CD4-positive, alpha-beta T cell treated with Interleukin-6 for 4 hours (primary cell): ENCODE data around the gene DISP2.

Source experiments
- DNase-seq: peaks from one replicate; pipeline ENCODE4 v3.0.0-alpha.2; 2020; ENCODE audit warnings: mixed read lengths

DISP2 gene

DNA sequence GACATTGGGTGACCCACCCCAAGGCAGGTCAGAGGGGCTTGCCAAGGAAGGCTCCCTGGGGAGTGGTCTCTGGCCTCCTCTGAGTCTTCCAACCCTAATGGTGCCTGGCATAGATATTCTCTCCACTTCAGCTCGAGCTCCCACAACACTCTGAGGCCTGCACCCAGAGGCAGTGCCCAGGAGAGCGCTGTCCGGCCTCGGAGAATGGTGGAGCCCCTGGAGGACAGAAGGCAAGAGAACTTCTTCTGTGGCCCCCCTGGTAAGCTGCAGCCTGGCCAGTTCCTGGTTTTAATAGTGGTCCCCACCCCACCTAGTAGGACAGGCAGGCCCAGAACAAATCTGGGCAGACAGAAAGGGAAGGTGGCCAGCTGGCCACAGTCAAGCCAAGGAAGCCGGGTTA is 7.0 kb downstream of the DISP2 start:
- no peak for DNase-seq

DNA sequence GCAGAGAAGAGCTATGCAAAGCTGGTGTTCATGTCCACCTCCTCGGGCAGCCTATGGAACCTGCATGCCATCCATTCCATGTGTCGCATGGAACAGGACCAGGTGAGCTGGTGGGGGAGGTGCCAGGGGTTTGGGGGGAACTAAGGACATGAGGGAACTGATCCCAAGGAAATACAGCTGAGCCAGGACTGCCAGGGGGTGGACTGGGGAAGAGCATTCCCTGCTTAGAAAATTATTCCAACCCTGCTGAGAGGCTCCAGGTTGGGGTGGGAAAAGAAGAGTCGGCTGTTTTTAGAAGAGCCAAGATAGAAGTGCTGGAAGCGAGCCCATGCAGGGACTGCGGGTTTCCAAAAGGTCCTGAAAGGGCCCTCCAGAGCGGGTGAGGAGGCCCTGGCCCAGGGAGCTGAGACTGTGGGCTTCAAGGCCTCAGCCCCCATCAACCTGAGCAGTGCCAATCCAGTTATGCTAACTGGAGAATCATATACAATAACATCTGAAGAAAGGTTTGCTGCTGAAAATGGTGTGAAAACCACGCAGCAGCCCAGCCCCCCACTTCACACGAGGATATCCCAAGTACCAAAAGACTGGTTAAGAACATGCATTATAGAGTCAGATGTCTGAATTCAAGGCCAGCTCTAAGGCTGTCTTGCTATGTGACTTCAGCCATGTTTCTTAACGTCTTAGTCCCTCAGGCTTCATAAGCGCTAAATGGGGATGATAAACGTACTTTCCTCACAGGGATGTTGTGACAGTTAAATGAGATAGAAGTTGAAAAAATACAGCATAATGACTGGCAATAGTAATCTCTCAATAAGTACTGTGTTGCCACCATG is 7.8 kb downstream of the DISP2 start:
- no peak for DNase-seq

DNA sequence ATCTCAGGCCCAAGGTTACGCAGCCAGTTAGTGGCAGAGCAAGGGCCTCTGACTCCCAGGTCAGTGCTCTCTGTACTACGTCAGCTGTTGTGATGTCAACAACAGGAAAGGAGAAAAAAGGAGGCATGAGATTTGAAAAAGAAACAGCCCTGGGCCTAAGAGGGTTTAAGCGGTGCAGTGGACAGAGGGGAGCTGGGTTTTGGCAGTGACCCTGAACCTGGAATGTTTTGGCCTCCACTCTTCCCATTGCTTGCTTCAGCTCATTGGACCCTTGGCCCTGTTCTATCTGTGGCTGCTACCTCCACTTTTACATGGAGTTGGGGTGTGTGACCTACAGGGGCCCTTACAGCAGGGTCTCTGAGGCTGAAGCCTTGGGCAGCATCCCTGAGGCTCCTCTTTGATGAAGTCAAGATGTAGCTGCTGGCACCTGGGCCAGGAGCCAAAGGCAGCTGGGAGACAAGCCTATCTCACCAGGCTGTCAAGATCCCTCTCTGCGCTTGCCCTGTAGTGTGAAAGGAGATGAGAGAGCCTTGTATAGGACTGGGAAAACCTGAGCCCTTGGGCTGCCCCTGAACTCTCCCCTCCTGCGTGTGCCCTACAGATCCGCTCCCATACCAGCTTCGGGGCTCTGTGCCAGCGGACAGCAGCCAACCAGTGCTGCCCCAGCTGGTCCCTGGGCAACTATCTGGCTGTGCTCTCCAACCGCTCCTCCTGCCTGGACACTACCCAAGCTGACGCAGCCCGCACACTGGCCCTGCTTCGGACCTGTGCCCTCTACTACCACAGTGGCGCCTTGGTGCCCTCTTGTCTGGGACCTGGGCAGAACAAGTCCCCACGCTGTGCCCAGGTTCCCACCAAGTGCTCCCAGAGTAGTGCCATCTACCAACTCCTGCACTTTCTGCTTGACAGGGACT is 8.7 kb downstream of the DISP2 start:
- DNase-seq, result no peak

DNA sequence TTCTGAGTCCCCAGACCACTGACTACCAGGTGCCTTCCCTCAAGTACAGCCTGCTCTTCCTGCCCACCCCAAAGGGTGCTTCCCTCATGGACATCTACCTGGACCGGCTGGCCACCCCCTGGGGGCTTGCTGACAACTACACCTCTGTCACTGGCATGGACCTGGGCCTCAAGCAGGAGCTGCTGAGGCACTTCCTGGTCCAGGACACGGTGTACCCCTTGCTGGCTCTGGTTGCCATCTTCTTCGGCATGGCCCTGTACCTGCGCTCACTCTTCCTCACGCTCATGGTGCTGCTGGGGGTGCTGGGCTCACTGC is 9.3 kb downstream of the DISP2 start:
- DNase-seq, result no peak

DNA sequence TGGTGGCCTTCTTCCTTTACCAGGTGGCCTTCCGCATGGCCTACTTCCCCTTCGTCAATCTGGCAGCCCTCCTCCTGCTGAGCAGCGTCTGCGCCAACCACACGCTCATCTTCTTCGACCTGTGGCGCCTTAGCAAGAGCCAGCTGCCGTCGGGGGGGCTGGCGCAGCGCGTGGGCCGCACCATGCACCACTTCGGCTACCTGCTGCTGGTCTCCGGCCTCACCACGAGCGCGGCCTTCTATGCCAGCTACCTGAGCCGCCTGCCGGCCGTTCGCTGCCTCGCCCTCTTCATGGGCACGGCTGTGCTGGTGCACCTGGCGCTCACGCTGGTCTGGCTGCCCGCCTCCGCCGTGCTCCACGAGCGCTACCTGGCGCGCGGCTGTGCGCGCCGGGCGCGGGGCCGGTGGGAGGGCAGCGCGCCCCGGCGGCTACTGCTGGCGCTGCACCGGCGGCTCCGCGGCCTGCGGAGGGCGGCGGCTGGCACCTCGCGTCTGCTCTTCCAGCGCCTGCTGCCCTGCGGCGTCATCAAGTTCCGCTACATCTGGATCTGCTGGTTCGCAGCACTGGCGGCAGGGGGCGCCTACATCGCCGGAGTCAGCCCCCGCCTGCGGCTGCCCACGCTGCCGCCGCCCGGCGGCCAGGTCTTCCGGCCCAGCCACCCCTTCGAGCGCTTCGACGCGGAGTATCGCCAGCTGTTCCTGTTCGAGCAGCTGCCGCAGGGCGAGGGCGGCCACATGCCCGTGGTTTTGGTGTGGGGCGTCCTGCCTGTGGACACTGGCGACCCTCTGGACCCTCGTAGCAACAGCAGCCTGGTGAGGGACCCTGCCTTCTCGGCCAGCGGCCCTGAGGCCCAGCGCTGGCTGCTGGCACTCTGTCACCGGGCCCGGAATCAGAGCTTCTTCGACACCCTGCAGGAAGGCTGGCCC is 9.9 kb downstream of the DISP2 start:
- peak; percentile 89 for DNase-seq

DNA sequence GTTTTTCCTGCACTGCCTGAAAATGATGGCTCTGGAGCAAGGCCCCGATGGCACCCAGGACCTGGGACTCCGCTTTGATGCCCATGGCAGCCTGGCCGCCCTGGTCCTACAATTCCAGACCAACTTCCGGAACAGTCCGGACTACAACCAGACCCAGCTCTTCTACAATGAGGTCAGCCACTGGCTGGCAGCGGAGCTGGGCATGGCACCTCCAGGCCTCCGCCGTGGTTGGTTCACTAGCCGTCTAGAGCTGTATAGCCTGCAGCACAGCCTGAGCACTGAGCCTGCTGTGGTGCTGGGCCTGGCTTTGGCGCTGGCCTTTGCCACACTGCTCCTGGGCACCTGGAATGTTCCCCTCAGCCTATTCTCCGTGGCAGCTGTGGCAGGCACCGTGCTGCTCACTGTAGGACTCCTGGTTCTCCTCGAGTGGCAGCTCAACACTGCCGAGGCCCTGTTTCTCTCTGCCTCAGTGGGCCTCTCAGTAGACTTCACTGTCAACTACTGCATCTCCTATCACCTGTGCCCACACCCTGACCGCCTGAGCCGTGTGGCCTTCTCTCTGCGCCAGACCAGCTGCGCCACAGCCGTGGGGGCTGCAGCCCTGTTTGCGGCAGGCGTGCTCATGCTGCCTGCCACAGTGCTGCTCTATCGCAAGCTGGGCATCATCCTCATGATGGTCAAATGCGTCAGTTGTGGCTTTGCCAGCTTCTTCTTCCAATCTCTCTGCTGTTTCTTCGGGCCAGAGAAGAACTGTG is 10.9 kb downstream of the DISP2 start:
- no peak for DNase-seq

DNA sequence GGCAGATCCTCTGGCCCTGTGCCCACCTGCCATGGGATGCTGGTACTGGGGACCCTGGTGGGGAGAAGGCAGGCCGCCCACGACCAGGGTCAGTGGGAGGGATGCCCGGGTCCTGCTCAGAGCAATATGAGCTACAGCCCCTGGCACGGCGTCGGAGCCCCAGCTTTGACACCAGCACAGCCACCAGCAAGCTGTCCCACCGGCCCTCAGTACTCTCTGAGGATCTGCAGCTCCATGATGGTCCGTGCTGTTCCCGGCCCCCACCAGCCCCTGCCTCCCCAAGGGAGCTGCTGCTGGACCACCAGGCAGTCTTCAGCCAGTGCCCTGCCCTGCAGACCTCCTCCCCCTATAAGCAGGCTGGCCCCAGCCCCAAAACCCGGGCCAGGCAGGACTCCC is 11.5 kb downstream of the DISP2 start:
- no peak for DNase-seq

DNA sequence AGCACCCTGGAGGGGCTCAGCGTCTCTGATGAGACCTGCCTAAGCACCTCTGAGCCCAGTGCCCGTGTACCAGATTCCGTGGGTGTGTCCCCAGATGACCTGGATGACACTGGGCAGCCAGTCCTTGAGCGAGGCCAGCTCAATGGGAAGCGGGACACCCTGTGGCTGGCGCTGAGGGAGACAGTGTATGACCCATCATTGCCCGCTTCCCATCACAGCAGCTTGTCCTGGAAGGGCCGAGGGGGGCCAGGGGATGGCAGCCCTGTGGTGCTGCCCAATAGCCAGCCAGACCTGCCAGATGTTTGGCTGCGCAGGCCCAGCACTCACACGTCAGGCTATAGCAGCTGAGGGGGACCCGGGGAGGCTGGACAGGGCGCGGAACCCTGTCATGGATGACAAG is 12.0 kb downstream of the DISP2 start:
- DNase-seq, result no peak

DNA sequence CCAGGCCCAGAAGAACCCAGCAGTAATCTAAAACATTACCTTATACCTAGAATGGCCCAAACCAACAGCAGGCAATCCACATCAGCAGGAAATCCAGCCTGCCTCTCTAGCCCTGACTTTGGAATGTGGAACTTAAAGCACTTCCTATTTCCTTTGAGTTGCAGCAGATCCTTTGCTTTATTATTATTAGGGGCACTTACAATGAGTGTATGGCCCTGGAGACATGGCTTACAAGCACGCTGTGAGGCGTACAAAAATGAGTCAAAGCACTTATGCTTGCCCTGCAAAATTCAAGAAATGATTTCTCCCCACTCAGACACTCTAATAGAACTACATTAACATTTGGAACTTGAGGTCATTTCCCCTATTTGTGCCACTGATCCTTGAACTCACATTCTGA is 15.0 kb downstream of the DISP2 start:
- no peak for DNase-seq

DNA sequence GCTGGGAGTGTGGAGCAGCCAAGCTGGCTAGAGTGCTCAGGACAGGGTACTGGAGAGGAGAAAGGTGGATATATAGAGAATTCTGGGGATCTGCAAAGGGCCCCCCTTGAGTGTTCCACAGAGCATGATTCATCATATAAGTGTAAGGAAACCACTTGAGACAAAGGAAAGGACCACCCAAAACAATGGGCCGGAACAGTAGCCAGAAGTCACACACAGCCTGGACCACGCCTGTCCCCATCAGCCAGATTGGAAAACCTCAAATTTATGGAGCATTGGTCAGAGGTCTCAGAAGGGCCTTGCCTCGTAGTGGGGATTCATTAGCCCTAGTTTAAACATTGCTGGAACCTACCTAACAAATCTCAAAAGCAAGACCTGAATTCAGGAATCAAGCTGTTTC is 19.6 kb downstream of the DISP2 start:
- no peak for DNase-seq

DNA sequence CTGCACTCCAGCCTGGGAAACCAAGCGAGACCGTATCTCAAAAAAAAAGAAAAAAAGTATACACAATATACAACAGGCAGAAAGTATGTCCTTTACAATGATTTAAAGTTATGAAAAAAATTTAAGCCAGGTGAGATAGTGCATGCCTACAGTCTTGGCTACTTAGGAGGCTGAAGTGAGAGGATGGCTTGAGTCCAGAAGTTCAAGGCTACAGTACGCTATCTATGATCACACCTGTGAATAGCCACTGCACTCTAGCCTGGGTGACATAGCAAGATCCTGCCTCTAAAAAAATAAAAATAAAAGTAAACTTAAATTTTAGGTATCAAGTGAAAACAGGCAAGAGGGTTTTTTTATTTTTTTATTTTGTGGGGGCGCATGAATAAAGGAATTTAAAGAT is 21.4 kb downstream of the DISP2 start:
- no peak for DNase-seq

DNA sequence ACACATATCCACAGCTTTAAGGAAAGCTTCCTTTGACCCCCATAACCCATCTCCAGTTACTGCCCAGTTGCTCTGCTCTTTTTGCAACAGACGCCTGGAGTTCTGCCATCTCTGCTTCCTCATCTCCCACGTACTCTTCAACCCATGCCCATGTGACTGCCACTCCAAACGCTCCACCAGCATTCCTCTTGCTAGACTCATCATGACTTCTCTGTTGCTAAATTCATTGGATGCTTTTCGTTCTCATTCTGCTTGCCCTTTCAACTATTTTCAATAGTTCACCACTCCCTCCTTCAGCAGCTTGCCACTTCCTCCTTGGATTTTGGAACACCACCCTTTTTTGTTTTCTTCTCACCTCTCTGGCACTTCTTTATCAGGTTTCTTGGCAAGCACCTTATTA is 21.8 kb downstream of the DISP2 start:
- DNase-seq, result no peak

DNA sequence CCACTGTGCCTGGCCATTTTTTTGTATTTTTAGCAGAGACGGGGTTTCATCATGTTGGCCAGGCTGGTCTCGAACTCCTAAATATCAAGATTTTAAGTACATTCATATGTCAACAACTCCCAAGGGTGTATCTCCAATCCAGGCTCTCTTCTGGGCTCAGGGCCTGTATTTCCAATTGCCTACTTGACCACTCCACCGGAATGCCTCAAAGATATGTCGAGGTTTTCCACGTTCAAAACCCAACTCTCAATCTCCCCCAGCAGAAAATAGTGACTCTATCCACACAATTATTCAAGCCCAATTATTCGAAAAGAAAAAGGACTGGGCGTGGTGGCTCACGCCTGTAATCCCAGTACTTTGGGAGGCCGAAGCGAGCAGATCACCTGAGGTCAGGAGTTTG is 22.6 kb downstream of the DISP2 start:
- DNase-seq, result no peak

DNA sequence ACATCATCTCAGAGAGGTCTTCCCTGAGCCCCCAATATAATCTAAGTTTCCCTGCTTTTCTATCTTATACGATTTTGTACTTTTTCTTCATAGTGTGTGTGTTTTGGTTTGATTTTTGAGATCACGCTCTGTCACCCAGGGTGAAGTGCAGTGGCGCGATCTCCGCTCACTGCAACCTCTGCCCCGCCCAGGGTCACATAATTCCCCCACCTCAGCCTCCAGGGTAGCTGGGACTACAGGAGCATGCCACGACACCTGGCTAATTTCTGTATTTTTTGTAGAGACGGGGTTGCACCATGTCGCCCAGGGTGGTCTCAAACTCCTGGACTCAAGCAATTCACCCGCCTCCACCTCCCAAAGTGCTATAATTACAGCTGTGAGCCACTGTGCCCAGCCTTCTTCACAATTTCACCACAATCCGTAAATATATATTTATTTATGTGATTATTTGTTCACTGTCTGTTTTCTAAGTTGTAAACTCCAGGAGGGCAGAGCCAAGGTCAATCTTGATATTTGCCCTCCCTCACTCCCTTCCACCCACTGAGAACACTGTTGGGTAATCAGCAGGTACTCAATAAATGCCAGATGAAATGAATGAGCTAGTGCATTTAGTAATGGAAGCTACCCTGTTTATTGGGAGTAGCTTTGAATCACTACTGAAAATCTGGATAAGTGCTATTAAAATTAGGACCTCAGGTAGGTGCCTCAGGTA is 24.0 kb downstream of the DISP2 start:
- no peak for DNase-seq

DNA sequence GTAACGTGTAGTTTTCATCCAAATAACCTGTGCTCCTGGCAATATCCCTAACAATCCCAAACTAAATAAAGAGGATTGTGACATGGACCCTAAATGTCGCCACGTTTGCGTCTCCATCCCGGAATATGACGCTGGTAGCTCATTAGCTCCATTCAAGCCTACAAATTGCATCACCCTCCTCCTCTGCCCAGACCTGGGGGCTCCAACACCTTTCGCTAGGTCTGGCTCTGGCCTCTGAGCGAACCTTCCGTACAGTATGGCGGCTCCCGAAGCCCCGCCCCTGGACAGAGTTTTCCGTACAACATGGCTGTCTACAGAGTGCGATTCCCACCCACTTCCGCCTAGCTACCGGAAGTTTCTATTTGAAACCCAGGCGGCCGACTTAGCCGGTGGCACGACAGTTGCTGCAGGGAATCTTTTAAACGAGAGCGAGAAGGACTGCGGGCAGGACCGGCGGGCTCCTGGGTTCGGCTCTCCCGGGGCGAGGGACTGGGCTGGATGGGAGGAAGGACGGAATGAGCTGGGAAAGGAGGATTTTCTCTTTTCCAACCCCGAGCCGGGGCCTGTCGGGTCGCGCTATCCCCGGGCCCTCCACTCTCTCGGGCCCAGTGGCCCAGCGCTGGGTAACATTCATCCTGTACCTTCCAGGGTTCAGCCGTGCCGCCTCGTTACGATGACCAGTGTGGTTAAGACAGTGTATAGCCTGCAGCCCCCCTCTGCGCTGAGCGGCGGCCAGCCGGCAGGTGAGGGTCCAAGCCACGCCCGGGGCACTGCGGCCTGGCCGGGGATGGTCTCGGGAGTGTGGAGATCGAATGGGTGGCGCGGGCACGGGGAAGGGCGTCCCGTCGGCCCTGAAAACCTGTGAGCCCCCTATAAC is 24.8 kb downstream of the DISP2 start, which contains the start of gene KNSTRN:
Gene KNSTRN, plus strand, starts transcription at position 142 of the 877 bp plus-strand sequence. Its CDS starts 115 bp downstream, at position 257.
- DNase-seq, result peak; percentile 96

DNA sequence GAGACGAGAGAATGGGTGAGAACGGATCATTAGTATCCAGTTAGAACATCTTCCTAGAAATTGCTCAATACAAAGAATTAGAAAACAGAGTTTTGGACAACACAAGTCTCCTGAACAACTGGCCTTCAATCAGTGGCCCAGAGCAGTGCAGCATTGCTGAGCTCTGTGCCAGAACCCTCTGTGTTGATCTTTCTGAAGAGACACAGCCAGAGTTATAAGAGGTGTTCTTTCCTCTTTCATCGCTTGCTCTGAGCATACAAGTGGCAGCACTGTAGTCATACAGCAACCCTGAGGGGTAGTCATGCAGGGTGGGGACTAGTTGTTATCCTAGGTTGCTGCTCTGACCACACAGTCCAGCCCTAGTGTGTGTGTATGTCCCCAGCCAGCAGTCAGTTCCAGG is 28.5 kb downstream of the DISP2 start:
- DNase-seq, result no peak

DNA sequence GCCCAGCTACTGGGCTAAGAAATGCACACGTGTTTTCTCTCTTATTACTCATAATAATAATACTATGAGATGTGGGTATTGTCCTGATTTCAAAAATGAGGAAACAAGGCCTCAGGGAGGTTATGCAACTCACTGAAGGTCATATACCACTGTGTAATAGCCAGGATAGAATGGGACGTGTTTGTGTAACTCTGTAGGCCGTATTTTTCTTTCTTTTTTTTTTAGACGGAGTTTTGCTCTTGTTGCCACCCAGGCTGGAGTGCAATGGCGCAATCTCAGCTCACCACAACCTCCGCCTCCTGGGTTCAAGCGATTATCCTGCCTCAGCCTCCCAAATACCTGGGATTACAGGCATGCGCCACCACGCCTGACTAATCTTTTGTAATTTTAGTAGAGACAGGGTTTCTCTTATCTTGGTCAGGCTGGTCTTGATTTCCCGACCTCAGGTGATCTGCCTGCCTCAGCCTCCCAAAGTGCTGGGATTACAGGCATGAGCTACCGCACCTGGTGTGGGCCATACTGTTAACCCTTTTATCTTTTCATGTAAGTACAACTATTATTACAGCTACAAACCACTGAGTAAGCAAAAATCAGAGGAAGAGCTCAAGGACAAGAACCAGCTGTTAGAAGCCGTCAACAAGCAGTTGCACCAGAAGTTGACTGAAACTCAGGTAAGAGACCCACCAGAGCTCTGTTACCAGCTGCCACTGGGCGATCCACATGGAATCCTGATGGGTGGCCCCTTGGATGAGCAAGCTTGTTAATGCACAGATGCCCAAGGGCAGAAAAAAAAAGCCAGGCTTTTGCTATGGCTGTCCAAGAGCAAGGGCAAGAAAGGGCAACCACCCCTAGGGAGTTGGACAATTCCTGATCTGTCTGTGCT is 31.2 kb downstream of the DISP2 start:
- DNase-seq, result no peak

DNA sequence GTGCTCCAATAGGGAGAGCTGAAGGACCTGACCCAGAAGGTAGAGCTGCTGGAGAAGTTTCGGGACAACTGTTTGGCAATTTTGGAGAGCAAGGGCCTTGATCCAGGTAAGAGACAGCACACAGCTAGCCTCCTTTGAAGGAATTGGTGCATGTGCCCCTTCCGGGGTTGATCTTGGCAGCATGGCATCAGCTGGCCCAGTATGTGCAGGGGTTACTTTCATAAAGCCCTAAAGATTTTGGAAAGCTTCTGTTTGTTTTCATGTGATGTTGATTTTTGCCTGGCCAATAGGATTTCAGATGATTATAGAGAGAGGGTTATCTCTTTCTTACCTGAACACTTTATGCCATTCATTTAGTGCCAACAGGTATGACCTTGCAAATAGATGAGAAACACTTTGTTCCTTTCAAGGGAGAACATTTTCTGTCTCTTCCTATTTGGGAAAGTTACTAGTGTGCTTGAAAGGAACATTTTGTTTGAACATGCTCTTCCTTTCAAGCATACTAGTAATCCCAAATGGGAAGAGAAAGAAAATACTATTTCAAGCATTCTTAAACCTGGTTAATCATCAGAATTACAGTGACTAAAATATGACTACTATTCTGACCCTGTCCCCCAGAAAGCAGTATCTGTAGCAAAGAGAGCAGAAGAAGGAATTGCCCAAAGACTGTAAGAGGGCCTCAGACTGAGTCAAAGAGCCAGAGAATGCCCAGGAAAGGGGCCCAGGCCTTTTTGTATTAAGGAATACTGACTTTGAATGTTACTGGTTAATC is 32.0 kb downstream of the DISP2 start:
- no peak for DNase-seq
